Left hindlimb (tissue), 1 donor: ENCODE measurements around the gene SLC16A1.

ENCODE experiments used
- DNase-seq: peaks from one replicate; pipeline ENCODE4 v3.0.0-alpha.2; 2018

Gene SLC16A1

DNA sequence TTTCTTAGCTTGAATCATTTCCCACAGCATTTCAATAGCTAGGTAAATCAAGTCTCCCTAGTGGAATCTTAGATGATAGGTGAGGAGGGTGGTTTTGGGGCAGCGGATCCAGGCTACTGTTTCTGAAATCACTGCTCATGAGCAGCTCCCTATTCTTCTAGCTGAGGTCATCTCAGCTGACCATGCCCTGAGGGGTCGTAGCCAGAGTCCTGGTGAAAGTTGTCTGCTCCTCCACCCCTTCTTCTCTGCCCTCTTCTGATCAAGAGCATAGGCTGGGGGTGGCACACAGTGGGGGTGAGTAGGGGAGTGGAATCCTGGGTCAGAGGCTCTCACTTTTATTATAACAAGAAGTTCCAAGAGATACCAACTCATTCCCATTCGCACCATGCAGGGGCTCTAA is 76.2 kb downstream of the SLC16A1 start:
- DNase-seq = no peak

DNA sequence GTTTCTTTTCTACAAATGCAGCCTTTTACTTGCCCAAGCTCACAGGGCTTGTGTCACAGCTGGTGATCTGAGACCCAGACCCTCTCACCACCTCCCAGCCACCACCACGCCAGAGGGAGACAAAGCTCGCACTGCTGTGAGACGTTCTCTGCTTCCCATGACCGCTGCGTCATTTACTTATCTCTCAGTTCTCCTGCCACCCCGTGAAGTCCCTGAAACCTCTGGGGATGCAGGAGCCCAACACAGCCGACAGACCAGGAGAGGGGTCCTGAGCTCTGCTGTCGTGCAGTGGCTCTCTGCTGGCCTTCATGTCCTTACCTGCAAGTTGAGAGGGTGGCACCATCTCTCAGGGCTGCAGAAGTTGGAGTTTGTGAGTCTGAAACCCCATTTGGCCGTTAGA is 77.7 kb downstream of the SLC16A1 start:
- DNase-seq = no peak

DNA sequence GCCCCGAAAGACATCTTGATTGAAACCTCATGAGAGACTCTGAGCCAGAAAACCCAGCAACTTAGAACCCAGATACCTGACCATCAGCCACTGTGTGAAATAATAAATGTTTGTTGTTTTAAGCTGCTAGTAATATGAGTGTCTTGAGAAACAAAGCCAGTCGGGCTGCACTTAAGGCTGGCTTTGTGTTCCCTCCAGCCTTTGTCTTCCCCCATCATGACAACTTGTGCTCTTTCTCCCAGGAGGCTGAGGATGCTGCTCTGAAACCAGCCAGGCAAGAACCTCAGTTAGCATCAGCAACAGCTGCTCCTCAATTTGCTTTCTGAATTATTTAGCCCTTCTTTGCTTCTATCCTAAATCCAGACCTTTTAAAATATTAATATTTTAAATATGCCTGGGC is 78.2 kb downstream of the SLC16A1 start:
- DNase-seq = no peak

DNA sequence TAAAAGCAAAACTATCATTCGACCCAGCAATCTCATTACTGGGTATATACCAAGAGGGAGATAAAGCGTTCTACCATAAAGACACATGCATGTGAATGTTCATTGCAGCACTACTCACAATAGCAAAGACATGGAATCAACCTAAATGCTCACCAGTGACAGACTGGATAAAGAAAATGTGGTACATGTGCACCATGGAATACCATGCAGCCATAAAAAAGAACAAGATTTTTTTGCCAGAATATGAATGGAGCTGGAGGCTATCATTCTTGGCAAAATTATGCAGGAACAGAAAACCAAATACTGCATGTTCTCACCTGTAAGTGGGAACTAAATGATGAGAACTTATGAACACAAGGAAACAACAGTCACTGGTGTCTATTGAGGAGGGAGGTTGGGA is 79.7 kb downstream of the SLC16A1 start:
- DNase-seq = no peak

DNA sequence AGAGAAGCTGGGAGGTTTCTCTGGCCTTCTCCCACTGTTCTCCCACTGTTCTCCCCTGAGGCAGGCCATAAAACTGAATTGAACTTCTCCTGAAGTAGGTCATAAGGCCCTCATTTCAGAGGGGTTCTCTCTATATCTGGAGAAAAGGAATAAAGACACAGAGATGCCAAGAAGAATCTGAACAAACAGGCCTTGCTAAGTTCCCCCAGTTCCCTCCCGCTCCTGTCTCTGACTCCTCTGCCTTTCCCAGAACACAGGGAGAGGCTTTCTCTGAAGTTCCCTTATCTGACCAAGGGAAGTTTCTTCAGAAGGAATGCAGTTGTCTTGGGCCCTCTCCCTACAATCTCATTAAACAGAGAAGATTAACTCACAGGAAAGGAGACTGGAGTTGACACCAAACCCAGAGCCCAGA is 83.4 kb downstream of the SLC16A1 start:
- DNase-seq = no peak

DNA sequence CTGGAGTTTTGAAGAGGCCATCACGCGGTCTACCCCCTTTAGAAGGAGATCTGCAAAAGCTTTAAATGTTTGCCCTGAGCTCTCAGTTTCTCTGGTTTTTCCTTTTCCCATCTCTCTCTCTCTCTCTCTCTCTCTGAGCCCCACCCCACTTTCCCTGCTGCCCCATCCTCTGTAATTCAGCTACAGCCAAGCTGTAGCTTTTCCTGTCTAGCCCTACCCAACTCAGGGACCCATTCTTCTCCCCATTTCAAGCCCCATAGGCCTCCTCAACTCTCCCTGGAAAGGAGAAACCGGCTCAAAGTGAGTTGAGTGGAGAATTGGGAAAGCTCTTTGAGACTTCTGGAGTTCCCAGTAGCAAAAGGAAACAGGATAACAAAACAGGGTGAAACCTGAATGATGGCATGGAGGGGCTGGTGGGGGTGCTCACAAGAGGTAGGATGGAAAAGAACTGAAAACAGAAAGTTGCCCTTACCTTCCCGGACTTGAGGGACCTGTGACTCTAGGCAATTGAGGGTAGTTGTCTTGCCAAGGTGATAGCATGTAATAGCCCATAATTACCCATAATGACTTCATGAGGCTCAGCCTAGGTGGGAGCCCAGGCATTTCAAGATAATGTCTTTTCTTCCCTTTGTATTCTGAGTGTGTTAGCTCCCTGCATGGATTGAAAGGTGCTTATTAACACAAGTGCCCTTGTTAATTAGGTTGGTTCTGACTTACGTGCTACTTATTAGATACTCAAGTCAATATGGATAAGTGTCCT is 84.9 kb downstream of the SLC16A1 start:
- DNase-seq = no peak

DNA sequence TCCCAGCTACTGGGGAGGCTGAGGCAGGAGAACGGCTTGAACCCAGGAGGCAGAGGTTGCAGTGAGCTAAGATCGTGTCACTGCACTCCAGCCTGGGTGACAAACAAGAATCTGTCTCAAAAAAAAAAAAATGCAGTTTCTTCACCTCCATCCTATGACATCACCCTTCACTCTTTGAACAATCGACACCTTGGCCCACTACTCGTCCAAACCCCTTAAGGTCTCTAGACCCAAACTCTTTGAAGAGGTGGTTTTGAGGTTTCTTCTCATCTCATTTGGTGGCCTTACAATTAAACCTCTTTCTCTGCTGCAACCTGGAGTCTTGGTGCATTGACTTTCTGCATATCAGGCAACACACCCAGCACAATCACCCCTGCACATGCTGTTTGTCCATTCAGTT is 86.1 kb downstream of the SLC16A1 start:
- DNase-seq = no peak

DNA sequence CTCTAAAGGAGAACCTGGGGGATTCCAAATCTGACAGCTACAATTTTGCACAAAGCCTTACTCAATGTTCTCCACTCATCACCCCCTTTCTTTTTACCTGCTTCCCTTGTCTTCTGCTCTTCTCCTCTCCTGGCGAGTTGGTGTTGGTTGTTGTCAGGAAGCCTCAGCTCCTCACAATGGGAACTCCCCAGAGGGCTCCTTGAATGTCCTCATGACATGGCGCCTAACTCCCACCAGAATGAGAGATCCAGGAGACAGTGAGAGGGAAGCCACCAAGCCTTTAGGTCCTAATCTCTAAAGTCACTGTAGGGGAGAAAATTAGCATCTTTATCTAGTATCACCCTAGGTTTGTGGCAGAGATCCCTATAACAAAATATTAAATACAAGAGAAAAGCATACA is 87.8 kb downstream of the SLC16A1 start:
- DNase-seq = no peak

DNA sequence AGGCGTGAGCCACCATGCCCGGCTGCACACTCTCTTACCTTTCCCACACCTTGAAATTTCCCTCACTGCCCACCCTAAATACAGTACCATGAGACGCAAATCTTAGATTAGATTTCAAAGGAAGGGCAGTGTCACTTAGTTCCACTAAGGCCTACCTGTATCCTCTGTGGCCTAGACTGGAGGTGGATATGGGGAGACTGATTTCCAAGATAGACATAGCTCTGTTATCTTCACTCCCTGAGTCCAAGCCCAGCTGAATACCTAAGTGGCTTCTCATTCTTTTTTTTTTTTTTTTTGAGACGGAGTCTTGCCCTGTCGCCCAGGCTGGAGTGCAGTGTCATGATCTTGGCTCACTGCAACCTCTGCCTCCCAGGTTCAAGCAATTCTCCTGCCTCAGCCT is 89.0 kb downstream of the SLC16A1 start:
- DNase-seq = no peak

DNA sequence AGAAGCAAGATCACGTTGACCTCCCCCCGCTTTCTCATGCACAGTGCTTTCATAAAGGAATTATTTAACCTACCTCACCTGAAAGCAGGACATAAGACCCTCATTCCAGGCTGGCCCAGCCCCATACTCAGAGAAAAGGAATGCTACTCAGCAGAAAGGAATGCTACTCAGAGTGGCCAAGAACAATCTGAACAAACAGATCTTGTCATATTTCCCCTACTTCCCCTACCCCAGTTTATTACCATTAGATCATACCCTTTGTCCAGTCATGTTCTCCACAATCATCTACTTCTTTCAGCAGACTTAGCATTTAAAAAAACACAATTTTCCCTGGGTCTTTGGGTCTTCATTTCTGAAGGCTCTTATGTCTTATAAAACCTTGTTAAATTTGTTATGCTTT is 89.8 kb downstream of the SLC16A1 start:
- no peak for DNase-seq

DNA sequence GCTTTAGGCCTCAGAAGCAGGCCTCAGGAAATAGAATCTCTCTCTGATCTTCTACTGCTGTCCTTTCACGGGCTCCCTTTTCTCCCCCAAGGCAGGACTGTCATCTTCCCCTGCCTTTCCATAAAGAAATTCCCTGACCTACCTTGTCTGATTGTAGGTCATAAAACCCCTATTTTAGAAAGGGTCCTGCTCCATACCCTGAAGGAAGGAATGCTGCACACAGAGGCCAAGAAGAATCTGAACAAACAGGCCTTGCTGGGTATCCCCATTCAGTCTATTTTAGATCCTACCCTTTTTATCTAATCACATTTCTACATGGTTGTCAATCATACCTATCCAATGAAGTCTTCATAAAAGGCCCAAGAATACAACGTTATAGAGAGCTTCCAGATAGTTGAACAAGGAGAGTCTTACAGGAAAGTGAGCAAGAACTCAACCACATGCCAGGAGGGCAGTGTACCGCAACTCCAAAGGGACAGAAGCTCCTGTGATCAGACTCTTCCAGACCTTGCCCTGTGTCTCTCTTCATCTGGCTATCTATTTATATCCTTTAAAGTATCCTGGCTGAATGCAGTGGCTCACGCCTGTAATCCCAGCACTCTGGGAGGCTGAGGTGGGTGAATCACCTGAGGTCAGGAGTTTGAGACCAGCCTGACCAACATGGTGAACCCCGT is 93.1 kb downstream of the SLC16A1 start:
- DNase-seq = no peak
